AG04449 (cell line): ENCODE data around the gene NDUFAF5.

Experiments
- CTCF ChIA-PET: fragments of 350-600 bp; formaldehyde crosslinking; extraction: SDS; loops from one replicate; lab custom pipeline; 2021; ENCODE audit warnings: antibody characterized with exemption; lab: Yijun Ruan, JAX
- POLR2A ChIA-PET: fragments of 400-600, 350-600 bp; formaldehyde crosslinking; extraction: SDS; loops from one replicate; lab custom pipeline; 2020; ENCODE audit warnings: antibody characterized with exemption, inconsistent platforms; lab: Yijun Ruan, JAX
- DNase-seq: peaks from one replicate; pipeline ENCODE4 v3.0.0-alpha.2; 2010; ENCODE audit warnings: low read depth, low spot score
- H3K4me3 ChIP-seq: 2 replicates; pipeline ENCODE4 v1.5.1; 2011; ENCODE audit warnings: low read depth, mild to moderate bottlenecking, control low read depth, low read length
- CTCF ChIP-seq: IDR thresholded peaks from one replicate; pipeline ENCODE4 v1.5.1; 2011; ENCODE audit warnings: mild to moderate bottlenecking, moderate library complexity, low read length, control low read depth, inconsistent platforms; ENCODE audit not compliant: insufficient read depth; ENCODE audit errors: missing control alignments

Gene NDUFAF5

GRCh38 chr20:13858871-13859270 lies 74.0 kb downstream of the NDUFAF5 start:
- DNase-seq: no peak
- no peak for TF ChIP-seq CTCF
- ChIA-PET CTCF (no interaction called here), POLR2A (no interaction called here)
- no peak overlapping the region for H3K4me3 ChIP-seq

- DNase-seq: no peak
- TF ChIP-seq CTCF: no peak
- no peak overlapping the region for H3K4me3 ChIP-seq
- ChIA-PET CTCF (interaction anchor here (1.4 kb wide), 2 partner anchors 10 to 21 kb away, joined by 3 to 4 read pairs; no protein-coding TSS in a partner anchor), POLR2A (no interaction called here)
These were observed 77.4 kb downstream of the NDUFAF5 start for GRCh38 chr20:13862245-13862644.

GRCh38 chr20:13863244-13863643 lies 78.4 kb downstream of the NDUFAF5 start:
- POLR2A ChIA-PET: no interaction called here
- CTCF ChIA-PET: interaction anchor here (1.0 to 1.4 kb wide), 3 partner anchors 11 to 22 kb away, joined by 3 to 4 read pairs (median 3); no protein-coding TSS in a partner anchor
- TF ChIP-seq CTCF: no peak
- H3K4me3 ChIP-seq: no peak overlapping the region
- DNase-seq: no peak

GRCh38 chr20:13865156-13865555 lies 80.3 kb downstream of the NDUFAF5 start:
- ChIA-PET CTCF (interaction anchor here (1.7 kb wide), 1 partner anchor 45 kb away, joined by 7 read pairs; no protein-coding TSS in a partner anchor), POLR2A (interaction anchor here (0.8 to 1.6 kb wide), 3 partner anchors 11 to 24 kb away, joined by 3 to 7 read pairs (median 6); no protein-coding TSS in a partner anchor)
- TF ChIP-seq CTCF: no peak
- H3K4me3 ChIP-seq: no peak overlapping the region
- DNase-seq: no peak

- ChIA-PET POLR2A (interaction anchor here (1.3 to 1.6 kb wide), 2 partner anchors 13 to 25 kb away, joined by 6 to 7 read pairs; no protein-coding TSS in a partner anchor), CTCF (interaction anchor here (1.7 kb wide), 1 partner anchor 46 kb away, joined by 7 read pairs; no protein-coding TSS in a partner anchor)
- no peak overlapping the region for H3K4me3 ChIP-seq
- TF ChIP-seq CTCF: no peak
- DNase-seq: peak; percentile 66
These were observed 81.0 kb downstream of the NDUFAF5 start for GRCh38 chr20:13865791-13866351.

GRCh38 chr20:13868331-13868730 lies 83.5 kb downstream of the NDUFAF5 start:
- ChIA-PET POLR2A (no interaction called here), CTCF (interaction anchor here (1.0 kb wide), 1 partner anchor 49 kb away, joined by 3 read pairs; no protein-coding TSS in a partner anchor)
- peak; percentile 65 for DNase-seq
- H3K4me3 ChIP-seq: no peak overlapping the region
- no peak for TF ChIP-seq CTCF
